ENCODE data around the gene KLF16. TPM values are rescaled to one million over a fixed set of nuclear protein-coding genes. Genes with fewer than 3 reads are reported as not detected.

KLF16 gene
- total and polyA plus RNA-seq, 3 donors from 2014 or later = 13.3 to 26.5 (median 14.7) TPM

DNA sequence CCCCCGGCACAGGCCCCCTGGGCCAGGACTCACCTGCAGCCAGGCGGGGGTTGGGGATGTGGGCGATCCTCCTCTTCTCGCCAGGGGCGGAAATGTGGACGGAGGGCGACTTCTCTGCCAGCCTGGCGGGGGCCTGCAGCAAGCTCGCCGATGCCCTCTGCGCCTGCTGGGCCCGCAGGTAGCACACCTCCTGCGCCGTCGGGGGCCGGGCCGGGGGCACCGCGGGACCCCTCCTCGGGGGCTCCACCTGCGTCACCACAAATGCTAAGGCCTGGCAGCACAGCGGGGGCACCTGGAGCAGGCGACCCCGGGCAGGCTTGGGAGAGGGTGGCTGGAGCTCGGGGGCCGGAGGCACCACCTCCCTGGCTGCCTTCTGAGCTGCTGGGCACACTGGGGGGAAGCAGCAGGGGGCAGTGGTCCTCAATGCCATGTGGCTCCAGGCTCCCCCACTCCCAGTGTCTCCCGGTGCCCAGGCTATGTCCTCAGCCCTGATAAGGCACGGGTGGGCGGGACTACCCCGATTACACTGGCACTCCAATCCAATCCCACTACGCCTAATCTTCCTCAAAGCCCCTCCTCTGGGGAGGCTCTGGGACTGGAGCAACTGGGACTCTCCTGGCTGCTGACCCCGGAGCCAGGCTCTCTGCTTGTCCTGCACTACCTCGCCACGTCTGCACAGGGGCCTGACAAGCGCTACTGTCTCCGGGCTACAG, 39.7 kb downstream of the KLF16 start:
- TF ChIP-seq, protein P1, sequence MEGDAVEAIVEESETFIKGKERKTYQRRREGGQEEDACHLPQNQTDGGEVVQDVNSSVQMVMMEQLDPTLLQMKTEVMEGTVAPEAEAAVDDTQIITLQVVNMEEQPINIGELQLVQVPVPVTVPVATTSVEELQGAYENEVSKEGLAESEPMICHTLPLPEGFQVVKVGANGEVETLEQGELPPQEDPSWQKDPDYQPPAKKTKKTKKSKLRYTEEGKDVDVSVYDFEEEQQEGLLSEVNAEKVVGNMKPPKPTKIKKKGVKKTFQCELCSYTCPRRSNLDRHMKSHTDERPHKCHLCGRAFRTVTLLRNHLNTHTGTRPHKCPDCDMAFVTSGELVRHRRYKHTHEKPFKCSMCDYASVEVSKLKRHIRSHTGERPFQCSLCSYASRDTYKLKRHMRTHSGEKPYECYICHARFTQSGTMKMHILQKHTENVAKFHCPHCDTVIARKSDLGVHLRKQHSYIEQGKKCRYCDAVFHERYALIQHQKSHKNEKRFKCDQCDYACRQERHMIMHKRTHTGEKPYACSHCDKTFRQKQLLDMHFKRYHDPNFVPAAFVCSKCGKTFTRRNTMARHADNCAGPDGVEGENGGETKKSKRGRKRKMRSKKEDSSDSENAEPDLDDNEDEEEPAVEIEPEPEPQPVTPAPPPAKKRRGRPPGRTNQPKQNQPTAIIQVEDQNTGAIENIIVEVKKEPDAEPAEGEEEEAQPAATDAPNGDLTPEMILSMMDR (IDR thresholded peaks at IDR 0.05) = no peak
- TF ChIP-seq POLR2A (IDR thresholded peaks at IDR 0.05) = no peak
- DNase-seq = peak; percentile 81
- H3K27ac ChIP-seq = no peak overlapping the region
- H3K4me3 ChIP-seq = no peak overlapping the region
- intact Hi-C loops (cut with DNase I; ENCODE audit: low total_unique reads) = no loop called here
- no peaks in the 10 kb centered on the region for H3K36me3 ChIP-seq (ENCODE audit: low read depth, missing control alignments)
- H3K27me3 ChIP-seq = no peaks in the 10 kb centered on the region
- H3K9me3 ChIP-seq = no peaks in the 10 kb centered on the region
- 60 to 80% methylated on average over 15 to 31 of the region's 36 CpGs for WGBS, 2 donors
- H3K4me1 ChIP-seq = peaks cover 19% of the 10 kb centered on the region

- DNase-seq = no peak
- H3K27me3 ChIP-seq = no peaks in the 10 kb centered on the region
- H3K36me3 ChIP-seq (ENCODE audit: low read depth, missing control alignments) = no peaks in the 10 kb centered on the region
- no peaks in the 10 kb centered on the region for H3K9me3 ChIP-seq
- peaks cover 14% of the 10 kb centered on the region for H3K4me1 ChIP-seq
- no peak overlapping the region for H3K4me3 ChIP-seq
- intact Hi-C loops (cut with DNase I; ENCODE audit: low total_unique reads) = no loop called here
- TF ChIP-seq, protein P1 (IDR thresholded peaks at IDR 0.05) = no peak
- no peak for TF ChIP-seq POLR2A (IDR thresholded peaks at IDR 0.05)
- H3K27ac ChIP-seq = no peak overlapping the region
- WGBS, 2 donors = 77% methylated on average over 8 of the region's 8 CpGs; no CpG with 5 or more reads in 1 of the 2 donors
These were observed 40.4 kb downstream of the KLF16 start for GRCh38 chr19:1823020-1823419.

DNA sequence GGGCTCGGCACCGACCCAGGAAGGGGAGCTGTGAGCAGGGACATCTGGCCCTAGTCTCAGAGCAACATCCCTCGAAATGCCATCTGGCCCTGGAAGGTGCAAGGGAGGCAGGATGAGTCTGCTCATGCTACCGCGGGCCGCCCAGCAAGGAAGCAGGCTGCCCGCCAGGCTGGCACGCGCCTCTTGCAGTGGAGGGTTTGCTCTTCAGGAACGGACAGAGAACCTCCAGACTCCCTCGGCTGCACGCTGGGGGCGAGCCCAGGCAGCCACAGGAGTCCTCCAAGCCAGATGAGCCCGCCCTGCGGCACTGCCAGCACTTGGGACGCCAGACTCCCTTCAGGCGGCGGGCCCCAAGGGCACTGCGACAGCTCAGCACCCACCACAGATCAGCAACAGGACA, 41.2 kb downstream of the KLF16 start:
- H3K4me3 ChIP-seq = no peak overlapping the region
- DNase-seq = peak; percentile 56
- WGBS, 2 donors = 67 to 69% methylated on average over 3 to 15 of the region's 19 CpGs
- no peak overlapping the region for H3K27ac ChIP-seq
- intact Hi-C loops (cut with DNase I; ENCODE audit: low total_unique reads) = no loop called here
- H3K9me3 ChIP-seq = no peaks in the 10 kb centered on the region
- peaks cover 6% of the 10 kb centered on the region for H3K4me1 ChIP-seq
- no peaks in the 10 kb centered on the region for H3K27me3 ChIP-seq
- no peak for TF ChIP-seq POLR2A (IDR thresholded peaks at IDR 0.05)
- TF ChIP-seq, protein P1 (IDR thresholded peaks at IDR 0.05) = no peak
- H3K36me3 ChIP-seq (ENCODE audit: low read depth, missing control alignments) = no peaks in the 10 kb centered on the region

DNA sequence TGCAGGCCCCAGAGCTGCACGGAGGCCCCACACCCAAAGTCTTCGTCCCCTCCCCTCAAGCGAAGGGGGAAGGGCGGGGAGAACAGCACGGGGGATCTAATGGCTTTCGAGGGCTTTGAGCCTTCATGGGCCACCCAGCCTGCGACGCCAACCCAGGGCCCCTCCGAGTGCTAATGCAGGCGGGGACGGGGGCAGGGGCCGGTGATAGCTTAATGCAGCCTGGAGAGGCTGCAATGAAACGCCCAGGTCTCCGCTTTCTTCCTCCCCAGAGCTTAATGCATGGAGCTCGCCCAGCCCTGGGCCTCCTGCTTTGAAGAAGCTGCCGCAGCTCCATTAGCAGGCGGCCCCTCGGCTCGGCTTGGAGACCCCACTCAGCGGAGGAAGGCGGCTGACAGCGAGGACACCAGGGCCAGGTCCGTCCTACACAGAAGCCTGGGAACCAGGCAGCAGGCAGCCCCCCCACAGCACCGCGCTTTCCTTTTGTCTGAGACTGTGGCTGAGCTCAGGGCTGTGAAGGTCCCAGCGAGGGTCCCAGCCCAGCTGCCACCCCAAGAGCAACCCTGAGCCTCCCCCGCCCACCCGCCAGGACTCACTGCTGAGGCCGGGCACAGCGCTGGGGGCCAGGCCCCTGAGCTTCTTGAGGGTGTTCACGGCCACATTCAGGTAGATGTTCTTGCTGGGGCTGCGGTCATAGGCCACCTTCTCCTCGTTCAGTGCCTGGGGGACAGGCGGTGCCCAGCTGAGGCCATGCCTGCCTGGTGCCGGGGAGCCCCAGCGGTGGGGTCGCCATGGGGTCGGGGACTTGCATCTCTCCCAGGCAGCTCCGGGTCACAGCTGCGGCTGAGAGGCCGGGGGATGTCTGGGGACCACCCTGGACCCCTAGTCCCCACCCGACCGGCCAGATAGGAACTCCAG, 43.8 kb downstream of the KLF16 start:
- H3K36me3 ChIP-seq (ENCODE audit: low read depth, missing control alignments) = no peaks in the 10 kb centered on the region
- no peak for TF ChIP-seq POLR2A (IDR thresholded peaks at IDR 0.05)
- TF ChIP-seq, protein P1 (IDR thresholded peaks at IDR 0.05) = no peak
- WGBS, 2 donors = 87 to 94% methylated on average over 18 to 38 of the region's 43 CpGs
- no peak overlapping the region for H3K4me3 ChIP-seq
- H3K27ac ChIP-seq = no peak overlapping the region
- intact Hi-C loops (cut with DNase I; ENCODE audit: low total_unique reads) = no loop called here
- H3K9me3 ChIP-seq = no peaks in the 10 kb centered on the region
- H3K4me1 ChIP-seq = no peaks in the 10 kb centered on the region
- H3K27me3 ChIP-seq = no peaks in the 10 kb centered on the region
- no peak for DNase-seq

Measured in testis (tissue), 3 donors.